ENCODE data around the gene SERPINF2.
"Not testable (repeated sequence)": the region's sequence is repeated elsewhere in the genome, so short reads cannot be mapped to it uniquely, and the experiment has no call there.

The SERPINF2 gene

DNA sequence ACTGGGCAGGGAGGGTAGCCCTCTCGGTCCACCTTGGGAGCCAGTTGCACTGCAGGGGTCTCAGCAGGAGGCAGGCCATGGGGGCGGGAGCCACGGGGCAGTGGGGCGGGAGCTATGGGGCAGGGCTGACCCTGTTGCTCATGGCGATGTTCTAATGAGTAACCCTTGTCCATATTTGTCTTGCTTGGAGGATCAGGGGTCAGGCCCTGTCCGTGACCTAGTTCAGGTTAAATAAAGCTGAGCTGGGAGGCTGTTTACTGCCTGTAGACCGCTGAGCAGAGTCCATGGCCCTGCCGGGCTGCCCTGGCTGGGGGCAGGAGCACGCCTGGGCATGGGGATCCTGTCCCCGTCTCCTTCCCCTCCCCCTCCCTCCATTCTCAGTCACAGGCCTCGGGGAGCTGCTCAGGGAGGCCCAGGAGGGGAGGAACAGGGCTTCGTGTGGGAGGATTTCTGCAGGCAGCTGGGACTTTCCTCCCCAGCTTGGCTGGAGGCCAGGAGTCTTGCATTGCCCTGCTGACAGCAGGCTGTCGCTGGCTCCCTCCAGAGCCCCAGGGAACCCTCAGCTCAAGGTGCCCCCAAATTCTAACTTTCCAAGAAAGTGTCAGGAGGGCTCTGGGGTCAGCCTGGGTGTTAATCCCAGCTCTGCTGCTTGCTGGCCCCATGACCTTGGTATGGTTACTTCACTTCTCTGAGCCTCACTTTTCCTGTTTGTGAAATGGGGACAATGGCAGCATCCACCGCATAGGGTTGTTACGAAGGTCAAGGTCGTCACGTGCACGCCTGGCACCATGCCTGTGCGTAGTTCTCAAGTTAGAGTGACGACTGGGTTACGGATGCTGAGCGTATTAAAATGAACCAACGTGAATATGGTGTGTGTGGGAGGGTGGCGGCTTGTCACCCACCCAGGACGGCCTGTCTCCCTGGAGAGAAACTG, 6.1 kb upstream of the SERPINF2 start:
- no peak for DNase-seq

DNA sequence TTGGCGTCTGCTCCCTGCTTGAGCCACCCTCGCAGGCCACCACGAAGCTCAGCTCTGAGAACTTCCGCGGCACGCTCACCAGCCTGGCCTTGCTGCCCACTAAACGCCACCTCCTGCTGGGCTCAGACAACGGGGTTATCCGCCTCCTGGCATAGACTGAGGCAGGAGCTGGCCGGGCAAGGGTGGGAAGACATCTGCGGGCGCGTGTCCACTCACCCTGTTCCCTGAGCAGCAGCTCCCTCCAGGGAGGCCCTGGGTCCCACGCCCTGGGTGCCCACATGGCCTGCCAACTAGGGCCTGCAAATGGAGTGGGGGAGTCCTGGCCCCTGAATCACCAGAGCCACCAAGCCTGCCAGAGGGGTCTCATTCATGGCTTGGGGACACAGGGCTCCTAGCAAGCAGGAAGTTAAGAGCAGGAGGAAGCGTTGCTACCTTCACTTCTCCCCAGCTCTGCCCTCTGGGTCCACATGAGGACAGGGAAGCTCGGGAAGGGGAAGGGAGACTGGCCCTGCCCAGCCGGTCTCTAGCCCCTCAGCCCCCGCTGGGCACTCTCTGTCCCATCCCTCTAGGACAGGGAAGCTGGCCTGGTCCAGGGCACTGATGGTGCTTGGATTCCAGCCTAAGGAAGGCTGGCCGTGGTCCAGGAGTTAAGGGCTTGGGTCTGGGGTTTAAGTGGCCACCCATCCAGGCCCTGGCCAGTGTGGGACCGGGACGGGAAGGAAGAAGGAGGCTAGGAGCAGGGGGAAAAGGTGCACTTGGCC, 5.0 kb upstream of the SERPINF2 start:
- no peak for DNase-seq

GRCh38 chr17:1741899-1742298, 772 bp upstream of the SERPINF2 start:
- DNase-seq: not testable (repeated sequence)

DNA sequence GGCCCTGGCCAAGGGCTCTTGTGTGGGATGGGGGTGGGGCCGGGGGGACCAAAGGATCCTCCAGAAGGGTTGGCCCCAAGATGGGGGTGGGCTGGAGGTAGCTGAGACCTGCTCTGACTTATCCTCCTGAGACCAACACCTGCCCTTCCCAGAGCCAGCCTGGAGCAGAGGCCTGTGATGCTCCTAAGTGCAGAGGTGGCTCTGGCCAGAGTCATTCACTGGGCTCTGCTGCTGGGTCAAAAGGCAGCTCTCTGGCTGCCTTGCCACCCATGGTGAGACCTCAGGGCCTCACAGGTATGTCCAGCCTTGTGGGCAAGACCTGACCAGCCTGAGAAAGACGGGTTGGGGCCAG, 393 bp downstream of the SERPINF2 start:
- DNase-seq: no peak

- no peak for DNase-seq
Observed at GRCh38 chr17:1744551-1745512, 2.2 kb downstream of the SERPINF2 start.

- DNase-seq: no peak
Observed at GRCh38 chr17:1745513-1746020, 2.9 kb downstream of the SERPINF2 start.

DNA sequence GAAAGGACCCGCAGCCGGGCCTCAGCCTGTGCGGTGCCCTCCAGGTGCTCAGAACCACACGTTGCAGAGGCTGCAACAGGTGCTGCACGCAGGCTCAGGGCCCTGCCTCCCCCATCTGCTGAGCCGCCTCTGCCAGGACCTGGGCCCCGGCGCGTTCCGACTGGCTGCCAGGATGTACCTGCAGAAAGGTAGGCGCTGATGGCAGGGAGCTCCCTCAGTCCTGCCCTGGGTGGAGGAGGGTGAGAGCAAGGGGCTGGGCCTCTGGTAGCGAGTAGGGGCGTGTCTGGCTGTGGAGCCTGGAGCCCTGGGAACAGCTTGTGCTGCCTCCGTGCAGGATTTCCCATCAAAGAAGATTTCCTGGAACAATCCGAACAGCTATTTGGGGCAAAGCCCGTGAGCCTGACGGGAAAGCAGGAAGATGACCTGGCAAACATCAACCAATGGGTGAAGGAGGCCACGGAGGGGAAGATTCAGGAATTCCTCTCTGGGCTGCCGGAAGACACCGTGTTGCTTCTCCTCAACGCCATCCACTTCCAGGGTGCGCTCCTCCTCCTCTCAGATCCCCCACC, 4.4 kb downstream of the SERPINF2 start:
- DNase-seq: no peak

DNA sequence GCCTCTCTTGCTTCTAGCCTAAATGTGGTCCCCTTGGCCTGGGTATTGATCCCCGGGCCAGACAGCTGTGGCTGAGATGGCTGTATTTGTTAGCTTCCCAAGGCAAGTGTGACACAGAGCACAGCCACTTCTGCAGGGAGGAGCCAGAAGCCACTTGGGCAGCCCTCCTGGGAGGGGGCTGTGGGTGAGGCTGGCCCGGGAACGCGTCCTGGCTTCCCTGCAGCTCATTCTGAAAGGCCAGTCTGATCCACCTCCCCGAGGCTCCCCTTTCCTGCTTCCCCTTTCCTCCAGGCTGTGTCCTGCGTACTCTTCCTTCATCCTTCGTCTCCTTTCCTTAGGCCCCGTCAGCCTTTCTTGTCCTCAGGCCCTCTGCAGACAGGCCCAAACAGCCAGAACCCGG, 8.0 kb downstream of the SERPINF2 start:
- no peak for DNase-seq

DNA sequence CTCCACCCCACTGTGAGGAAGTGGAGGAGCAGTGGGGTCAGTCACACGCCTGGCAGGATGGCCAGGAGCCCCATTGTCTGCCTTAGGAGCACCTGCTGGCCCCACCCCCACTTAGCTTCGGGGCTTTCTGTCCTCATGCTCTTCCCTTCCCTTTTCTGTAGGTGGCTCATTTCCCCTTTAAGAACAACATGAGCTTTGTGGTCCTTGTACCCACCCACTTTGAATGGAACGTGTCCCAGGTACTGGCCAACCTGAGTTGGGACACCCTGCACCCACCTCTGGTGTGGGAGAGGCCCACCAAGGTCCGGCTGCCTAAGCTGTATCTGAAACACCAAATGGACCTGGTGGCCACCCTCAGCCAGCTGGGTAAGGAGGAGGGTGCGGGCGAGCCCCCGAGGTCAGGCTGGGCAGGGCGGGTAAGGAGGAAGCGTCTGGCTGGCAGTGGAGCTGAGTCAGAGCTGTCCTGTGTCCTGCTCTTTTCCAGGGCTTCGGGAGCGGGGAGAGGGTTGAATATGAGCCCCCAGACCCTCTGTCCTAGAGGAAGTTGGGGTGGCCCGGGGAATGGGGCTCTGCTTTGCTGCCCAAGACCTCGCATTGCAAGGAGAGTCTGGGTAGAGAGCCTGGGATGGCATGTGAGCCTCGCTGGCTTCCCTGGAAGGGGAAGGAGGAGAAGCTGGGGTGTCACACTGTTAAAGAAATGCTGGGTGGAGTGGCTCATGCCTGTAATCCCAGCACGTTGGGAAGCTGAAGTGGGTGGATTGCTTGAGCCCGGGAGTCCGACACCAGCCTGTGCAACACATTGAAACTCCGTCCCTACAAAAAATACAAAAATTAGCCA, 10.0 kb downstream of the SERPINF2 start:
- DNase-seq: no peak

GRCh38 chr17:1753767-1754429, 11.2 kb downstream of the SERPINF2 start:
- DNase-seq: no peak

GRCh38 chr17:1754430-1755112, 11.9 kb downstream of the SERPINF2 start:
- DNase-seq: no peak

- no peak for DNase-seq
Observed at GRCh38 chr17:1755252-1755826, 12.7 kb downstream of the SERPINF2 start.

GRCh38 chr17:1755827-1756262, 13.2 kb downstream of the SERPINF2 start:
- no peak for DNase-seq

DNA sequence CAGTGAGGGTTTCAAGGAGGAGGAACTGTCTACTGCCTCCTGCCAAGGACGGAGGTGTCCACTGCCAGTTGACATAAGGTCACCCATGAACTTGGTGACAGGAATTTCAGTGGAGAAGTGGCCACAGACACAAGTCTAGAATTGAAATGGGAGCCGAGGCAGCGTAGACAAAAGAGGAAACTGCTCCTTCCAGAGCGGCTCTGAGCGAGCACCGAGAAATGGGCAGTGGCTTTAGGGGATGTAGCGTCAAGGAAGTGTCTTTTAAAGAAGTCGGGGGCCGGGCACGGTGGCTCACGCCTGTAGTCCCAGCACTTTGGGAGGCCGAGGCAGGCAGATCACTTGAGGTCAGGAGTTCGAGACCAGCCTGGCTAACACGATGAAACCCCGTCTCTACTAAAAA, 16.1 kb downstream of the SERPINF2 start:
- no peak for DNase-seq

GRCh38 chr17:1759529-1759928, 16.9 kb downstream of the SERPINF2 start:
- no peak for DNase-seq

GRCh38 chr17:1762233-1762900, 19.7 kb downstream of the SERPINF2 start:
- DNase-seq: no peak

- no peak for DNase-seq
Observed at GRCh38 chr17:1762901-1763898, 20.5 kb downstream of the SERPINF2 start.

GRCh38 chr17:1764284-1764683, 21.6 kb downstream of the SERPINF2 start:
- peak; percentile 49 for DNase-seq
